SU-DHL-6 (cell line): Measurements from ENCODE around the gene NUDT11.
"Not testable (repeated sequence)": the region's sequence is repeated elsewhere in the genome, so short reads cannot be mapped to it uniquely, and the experiment has no call there.

Experiments used
- EZH2phosphoT487 ChIP-seq: fragments of 200-600 bp; sonication (generic), shearing (Covaris generic); conservative IDR thresholded peaks from 2 replicates; pipeline ENCODE4 v1.6.1; 2018; ENCODE audit warnings: mild to moderate bottlenecking, antibody characterized with exemption, low read length, moderate library complexity, mixed read lengths
- TF ChIP-seq, protein P1 (sequence below): fragments of 200-600 bp; sonication (generic); IDR thresholded peaks from one replicate; pipeline ENCODE4 v1.5.1; 2017; ENCODE audit warnings: antibody characterized with exemption, mild to moderate bottlenecking, low read length, moderate library complexity; ENCODE audit not compliant: insufficient read depth, poor library complexity, severe bottlenecking

GRCh38 chrX:51519131-51519530 lies 22.7 kb upstream of the NUDT11 start:
- TF ChIP-seq, protein P1, sequence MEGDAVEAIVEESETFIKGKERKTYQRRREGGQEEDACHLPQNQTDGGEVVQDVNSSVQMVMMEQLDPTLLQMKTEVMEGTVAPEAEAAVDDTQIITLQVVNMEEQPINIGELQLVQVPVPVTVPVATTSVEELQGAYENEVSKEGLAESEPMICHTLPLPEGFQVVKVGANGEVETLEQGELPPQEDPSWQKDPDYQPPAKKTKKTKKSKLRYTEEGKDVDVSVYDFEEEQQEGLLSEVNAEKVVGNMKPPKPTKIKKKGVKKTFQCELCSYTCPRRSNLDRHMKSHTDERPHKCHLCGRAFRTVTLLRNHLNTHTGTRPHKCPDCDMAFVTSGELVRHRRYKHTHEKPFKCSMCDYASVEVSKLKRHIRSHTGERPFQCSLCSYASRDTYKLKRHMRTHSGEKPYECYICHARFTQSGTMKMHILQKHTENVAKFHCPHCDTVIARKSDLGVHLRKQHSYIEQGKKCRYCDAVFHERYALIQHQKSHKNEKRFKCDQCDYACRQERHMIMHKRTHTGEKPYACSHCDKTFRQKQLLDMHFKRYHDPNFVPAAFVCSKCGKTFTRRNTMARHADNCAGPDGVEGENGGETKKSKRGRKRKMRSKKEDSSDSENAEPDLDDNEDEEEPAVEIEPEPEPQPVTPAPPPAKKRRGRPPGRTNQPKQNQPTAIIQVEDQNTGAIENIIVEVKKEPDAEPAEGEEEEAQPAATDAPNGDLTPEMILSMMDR: not testable (repeated sequence)
- not testable (repeated sequence) for TF ChIP-seq EZH2phosphoT487
